NOMO-1 treated with dmso at 0.1 percent for 144 hours (cell line): ENCODE data around the gene RNU6-8.

Experiments
- DNase-seq: peaks from one replicate; lab custom pipeline; 2025; ENCODE audit not compliant: unreplicated experiment; lab: John Stamatoyannopoulos, UW

RNU6-8 gene

DNA sequence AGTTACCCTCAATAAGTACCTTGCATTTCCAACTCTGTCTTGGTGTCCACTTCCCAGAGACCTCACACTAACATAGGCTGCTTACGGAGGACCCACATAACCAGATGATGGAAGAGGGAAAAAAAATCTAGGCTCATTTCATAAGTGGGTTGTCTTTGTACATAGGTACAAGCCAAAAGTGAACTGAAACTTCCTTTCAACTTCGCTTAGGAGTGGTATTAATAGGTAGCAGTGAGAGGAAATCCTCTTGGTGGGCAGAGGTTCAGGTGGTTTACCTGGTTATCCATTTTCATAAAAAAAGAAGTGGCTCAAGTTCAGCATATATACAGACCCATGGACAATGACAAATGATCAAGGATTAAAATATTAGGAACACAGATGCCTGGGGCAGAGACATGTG is 37.0 kb downstream of the RNU6-8 start:
- no peak for DNase-seq
